HepG2 (cell line): ENCODE measurements around the gene ZNF284. TPM values are rescaled to one million over a fixed set of nuclear protein-coding genes. Genes with fewer than 3 reads are reported as not detected.

Experiments
- ARID2 ChIP-seq: sonication (generic); formaldehyde crosslinking; IDR thresholded peaks from 2 replicates; pipeline ENCODE4 v1.8.1; 2022; ENCODE audit warnings: mild to moderate bottlenecking, missing genetic modification reagents, borderline replicate concordance
- CC2D1A ChIP-seq: sonication (generic); formaldehyde crosslinking; IDR thresholded peaks from 2 replicates; pipeline ENCODE4 v1.8.1; 2023; ENCODE audit warnings: mild to moderate bottlenecking, missing genetic modification reagents
- DBP ChIP-seq: sonication (generic); formaldehyde crosslinking; IDR thresholded peaks from 2 replicates; pipeline ENCODE4 v1.4.0; 2020; ENCODE audit warnings: missing genetic modification reagents; ENCODE audit errors: not compliant biosample characterization
- DMTF1 ChIP-seq: sonication (generic); formaldehyde crosslinking; IDR thresholded peaks from 2 replicates; pipeline ENCODE4 v1.4.0; 2020; ENCODE audit warnings: mild to moderate bottlenecking, missing genetic modification reagents
- ELF4 ChIP-seq: sonication (generic); formaldehyde crosslinking; IDR thresholded peaks from 2 replicates; pipeline ENCODE4 v1.5.0; 2020; ENCODE audit warnings: missing genetic modification reagents, mild to moderate bottlenecking, moderate library complexity, borderline replicate concordance
- ETV6 ChIP-seq: sonication (generic); formaldehyde crosslinking; conservative IDR thresholded peaks from 2 replicates; pipeline ENCODE4 v1.4.0; 2020; ENCODE audit warnings: missing genetic modification reagents
- EZH2 ChIP-seq: conservative IDR thresholded peaks from 2 replicates; pipeline ENCODE4 v1.6.1; 2012; ENCODE audit warnings: mild to moderate bottlenecking, low read depth, low read length, moderate library complexity
- FOXA3 ChIP-seq: IDR thresholded peaks from 2 replicates; pipeline ENCODE4 v1.6.1; 2016; ENCODE audit warnings: missing genetic modification reagents, missing compliant biosample characterization
- HDAC1 ChIP-seq: sonication (generic); formaldehyde crosslinking; IDR thresholded peaks from 2 replicates; pipeline ENCODE4 v1.5.1; 2020; ENCODE audit warnings: mild to moderate bottlenecking, missing genetic modification reagents
- HMG20A ChIP-seq: IDR thresholded peaks from 2 replicates; pipeline ENCODE4 v1.6.1; 2016; ENCODE audit warnings: borderline replicate concordance
- KAT2B ChIP-seq: fragments of 150-350 bp; IDR thresholded peaks from 2 replicates; pipeline ENCODE4 v1.6.1; 2014; ENCODE audit warnings: low read depth, low read length, borderline replicate concordance
- MAX ChIP-seq: IDR thresholded peaks from 2 replicates; pipeline ENCODE4 v1.6.1; 2012; ENCODE audit warnings: inconsistent platforms
- PAWR ChIP-seq: sonication (generic); formaldehyde crosslinking; IDR thresholded peaks from 2 replicates; pipeline ENCODE4 v1.4.0; 2020; ENCODE audit warnings: missing genetic modification reagents, mild to moderate bottlenecking, borderline replicate concordance
- PHF8 ChIP-seq: sonication (generic); formaldehyde crosslinking; IDR thresholded peaks from 2 replicates; pipeline ENCODE4 v1.5.0; 2020; ENCODE audit warnings: missing genetic modification reagents
- POLR2G ChIP-seq: fragments of 200-400 bp; formaldehyde crosslinking; IDR thresholded peaks from 2 replicates; pipeline ENCODE4 v1.6.1; 2018; ENCODE audit warnings: mild to moderate bottlenecking, low read depth, low read length, moderate library complexity
- TARDBP ChIP-seq: sonication (generic); formaldehyde crosslinking; IDR thresholded peaks from 2 replicates; pipeline ENCODE4 v1.8.0; 2022; ENCODE audit warnings: mild to moderate bottlenecking, missing genetic modification reagents
- TFE3 ChIP-seq: IDR thresholded peaks from 2 replicates; pipeline ENCODE4 v1.6.1; 2016
- XRCC5 ChIP-seq: fragments of 200-400 bp; formaldehyde crosslinking; optimal IDR thresholded peaks from 2 replicates; pipeline ENCODE3; 2017; ENCODE audit warnings: mild to moderate bottlenecking, low read length
- ZNF17 ChIP-seq: sonication (generic); formaldehyde crosslinking; IDR thresholded peaks from 2 replicates; pipeline ENCODE4 v1.5.0; 2020; ENCODE audit warnings: mild to moderate bottlenecking, missing genetic modification reagents
- ZNF331 ChIP-seq: sonication (generic); formaldehyde crosslinking; IDR thresholded peaks from 2 replicates; pipeline ENCODE4 v1.4.0; 2020; ENCODE audit warnings: missing genetic modification reagents
- ZNF337 ChIP-seq: sonication (generic); formaldehyde crosslinking; IDR thresholded peaks from 2 replicates; pipeline ENCODE4 v1.5.1; 2020; ENCODE audit warnings: missing genetic modification reagents, low read depth, mild to moderate bottlenecking, borderline replicate concordance
- ZNF383 ChIP-seq: sonication (generic); formaldehyde crosslinking; IDR thresholded peaks from 2 replicates; pipeline ENCODE4 v1.4.0; 2020; ENCODE audit warnings: missing genetic modification reagents, mild to moderate bottlenecking, borderline replicate concordance
- ZNF569 ChIP-seq: sonication (generic); formaldehyde crosslinking; IDR thresholded peaks from 2 replicates; pipeline ENCODE4 v1.5.0; 2020; ENCODE audit warnings: mild to moderate bottlenecking, missing genetic modification reagents, moderate library complexity, borderline replicate concordance
- ZNF788 ChIP-seq: sonication (generic); formaldehyde crosslinking; IDR thresholded peaks from 2 replicates; pipeline ENCODE4 v1.5.0; 2020; ENCODE audit warnings: mild to moderate bottlenecking, missing genetic modification reagents, borderline replicate concordance
- polyA plus RNA-seq, 8 experiments: library from polyadenylated mRNA; depleted of rRNA in 3 of 8; stranded (reverse) in 7 of 8; unstranded in 1 of 8; fragments of >200 nt; fragmentation: Illumina TruSeq in 4 of 8; extraction: Trizol in 4 of 8; gene quantifications; 2 replicates each; pipeline versions ENCODE4 v1.2.1 to v1.2.3, GENCODE V29; 2011 to 2016; ENCODE audit warnings: low read depth in 4 of 8, missing spikeins in 1 of 8, mixed read lengths in 1 of 8; ENCODE audit not compliant: insufficient read depth in 1 of 8
- total RNA-seq, 5 experiments: library from RNA; depleted of rRNA; stranded (reverse); fragments of >200 nt; fragmentation: Illumina TruSeq; extraction: Trizol; gene quantifications; 2 replicates each; pipeline ENCODE4 v1.2.3, GENCODE V29; 2016; ENCODE audit warnings: low read depth in 1 of 5

Gene ZNF284
- total and polyA plus RNA-seq, 2 of the 13 experiments (the other 11 are each of a cell fraction or from before 2014, with no cell fraction given), result 1.2 to 2.3 TPM

GRCh38 chr19:44071824-44072542, at the start of gene ZNF284 (continued):
- TF ChIP-seq DMTF1 (CRISPR knock-in tag), result no peak
- no peak for TF ChIP-seq KAT2B
- no peak for TF ChIP-seq ZNF337 (CRISPR knock-in tag)
- TF ChIP-seq HDAC1 (CRISPR knock-in tag), result peak; percentile 38; the same call in 1 of the 2 replicates
- no peak for TF ChIP-seq ZNF569 (CRISPR knock-in tag)
- TF ChIP-seq HMG20A, result no peak
- 0 out of 2 replicates have a peak, but pooled peaks have one; percentile 47 for TF ChIP-seq ETV6 (CRISPR knock-in tag)
- TF ChIP-seq DBP (CRISPR knock-in tag), result no peak
- TF ChIP-seq ARID2 (CRISPR knock-in tag), result no peak
- TF ChIP-seq XRCC5, result no peak
- no peak for TF ChIP-seq ZNF17
- peak; percentile 58 for TF ChIP-seq MAX
- TF ChIP-seq EZH2, result no peak
- 0 out of 2 replicates have a peak, but pooled peaks have one; percentile 13 for TF ChIP-seq TFE3 (CRISPR knock-in tag)
- peak; percentile 66; the same call in 1 of the 2 replicates for TF ChIP-seq ZNF788
- TF ChIP-seq ZNF331 (CRISPR knock-in tag), result peak; percentile 36; the same call in 1 of the 2 replicates
- TF ChIP-seq POLR2G, result peak; percentile 67; the same call in 1 of the 2 replicates
- TF ChIP-seq ELF4 (CRISPR knock-in tag), result peak; percentile 72; the same call in 1 of the 2 replicates
- TF ChIP-seq PHF8 (CRISPR knock-in tag), result peak; percentile 74
- TF ChIP-seq PAWR (CRISPR knock-in tag), result no peak
- TF ChIP-seq TARDBP (CRISPR knock-in tag), result 0 out of 2 replicates have a peak, but pooled peaks have one; percentile 44
- TF ChIP-seq FOXA3 (CRISPR knock-in tag), result peak; percentile 50; the same call in 1 of the 2 replicates
- no peak for TF ChIP-seq CC2D1A (CRISPR knock-in tag)
- TF ChIP-seq ZNF383 (CRISPR knock-in tag), result no peak
